Fibroblast of pulmonary artery (primary cell): ENCODE data around the gene FBXO2.

ENCODE experiments used
- DNase-seq: peaks from one replicate; pipeline ENCODE4 v3.0.0-alpha.2; 2010; ENCODE audit warnings: low read depth
- H3K4me3 ChIP-seq: replicated peaks from 2 replicates; pipeline ENCODE4 v1.5.1; 2011; ENCODE audit warnings: low read depth, mild to moderate bottlenecking, control low read depth, low read length, moderate library complexity
- CTCF ChIP-seq: IDR thresholded peaks from 2 replicates; pipeline ENCODE4 v1.5.1; 2011; ENCODE audit warnings: mild to moderate bottlenecking, control low read depth, low read length, inconsistent platforms; ENCODE audit errors: missing control alignments

Gene FBXO2

GRCh38 chr1:11690397-11691301, 36.4 kb upstream of the FBXO2 start:
- no peak overlapping the region for H3K4me3 ChIP-seq
- DNase-seq: no peak
- TF ChIP-seq CTCF: no peak

DNA sequence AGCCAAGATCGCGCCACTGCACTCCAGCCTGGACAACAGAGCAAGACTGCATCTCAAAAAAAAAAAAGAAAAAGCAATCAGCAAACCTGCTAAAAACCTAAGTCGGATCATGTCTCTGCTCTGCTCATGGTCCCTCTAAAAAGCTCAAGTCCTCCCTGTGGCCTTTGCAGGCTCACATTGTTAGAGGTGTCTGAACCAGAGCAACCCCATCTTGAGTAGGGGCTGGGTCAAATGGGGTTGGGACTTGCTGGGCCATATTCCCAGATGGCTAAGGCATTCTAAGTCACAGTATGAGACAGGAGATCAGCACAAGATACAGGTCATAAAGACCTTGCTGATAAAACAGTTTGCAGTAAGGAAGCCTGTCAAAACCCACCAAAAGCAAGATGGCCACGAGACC, 34.3 kb upstream of the FBXO2 start:
- no peak for TF ChIP-seq CTCF
- DNase-seq: no peak
- H3K4me3 ChIP-seq: no peak overlapping the region

DNA sequence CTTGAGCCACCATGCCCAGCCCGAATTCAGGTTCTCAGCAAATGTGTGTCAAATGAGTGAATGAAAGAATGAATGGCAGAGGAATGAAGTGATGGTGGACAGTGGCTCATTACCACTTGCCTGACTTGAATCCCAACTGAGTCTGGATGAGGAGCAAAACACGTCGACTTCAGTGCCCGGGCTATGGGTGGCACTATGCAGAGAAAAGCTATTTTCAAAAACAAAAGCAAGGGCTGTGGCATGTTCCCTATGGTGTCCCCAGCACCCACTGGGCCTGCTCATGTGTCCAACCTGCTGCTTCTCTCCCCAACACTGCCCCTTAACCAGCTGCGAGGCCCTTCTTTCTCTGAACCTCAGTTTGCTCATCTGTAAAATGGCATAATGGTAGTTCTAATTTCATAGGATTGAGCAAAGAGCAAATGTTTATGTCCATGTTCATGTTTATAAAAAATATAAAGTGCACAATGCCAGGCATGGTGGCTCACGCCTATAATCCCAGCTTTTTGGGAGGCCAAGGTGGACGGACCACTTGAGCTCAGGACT, 31.1 kb upstream of the FBXO2 start:
- TF ChIP-seq CTCF: no peak
- no peak overlapping the region for H3K4me3 ChIP-seq
- no peak for DNase-seq

DNA sequence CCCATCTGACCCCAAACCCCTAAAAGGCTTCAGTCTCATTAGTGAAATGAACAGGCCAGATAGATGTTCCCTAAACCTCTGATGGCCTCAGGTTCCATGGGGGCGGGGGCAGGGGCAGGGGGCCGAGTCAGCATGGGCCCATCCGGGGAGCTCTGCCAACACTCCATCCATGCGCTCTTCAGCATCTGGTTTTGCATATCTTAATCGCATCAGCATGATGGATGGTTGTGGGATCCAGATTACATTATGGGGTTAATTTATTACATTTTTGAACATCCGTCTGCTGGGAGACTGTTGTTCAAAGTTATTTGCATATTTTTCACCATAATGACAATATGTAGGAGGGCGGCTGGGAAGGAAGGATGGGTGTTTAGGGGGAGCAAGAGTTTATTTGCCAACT, 29.8 kb upstream of the FBXO2 start:
- DNase-seq: no peak
- TF ChIP-seq CTCF: no peak
- no peak overlapping the region for H3K4me3 ChIP-seq

GRCh38 chr1:11682799-11683198, 28.6 kb upstream of the FBXO2 start:
- no peak for TF ChIP-seq CTCF
- no peak overlapping the region for H3K4me3 ChIP-seq
- DNase-seq: no peak

DNA sequence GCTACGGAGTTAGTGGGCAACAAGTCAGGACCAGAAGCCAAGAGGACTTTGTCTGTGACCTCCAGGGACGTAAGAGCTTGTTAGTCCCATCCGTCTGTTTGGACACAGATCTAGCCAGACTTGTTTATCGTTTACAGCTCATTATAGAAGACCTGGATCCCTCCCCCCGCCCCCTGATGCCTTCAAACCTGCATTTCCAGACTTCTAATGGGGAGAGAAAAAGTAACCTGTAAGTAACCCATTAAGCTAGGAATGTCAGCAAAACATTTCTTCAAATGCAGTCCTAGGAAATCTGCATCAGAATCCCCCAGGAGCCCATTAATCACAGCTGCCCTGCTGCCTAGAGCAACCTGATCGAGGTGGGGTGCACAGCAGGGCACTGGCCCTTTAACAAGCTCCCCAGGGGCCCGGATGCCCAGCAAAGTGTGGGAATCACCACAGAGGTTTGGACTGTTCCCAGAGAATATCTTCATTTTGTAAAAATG, 28.1 kb upstream of the FBXO2 start:
- TF ChIP-seq CTCF: no peak
- H3K4me3 ChIP-seq: no peak overlapping the region

More for the DNA sequence above, 28.1 kb upstream of the FBXO2 start:
- no peak for DNase-seq
